Parathyroid adenoma (tissue), 2 donors: ENCODE data around the gene LYL1.
A peak's percentile ranks its signal among the peaks of the same experiment; 100 is the strongest.
"Not testable (repeated sequence)": the region's sequence is repeated elsewhere in the genome, so short reads cannot be mapped to it uniquely, and the experiment has no call there.

ENCODE experiments used
- H2AFZ ChIP-seq: fragments of 300-600 bp; sonication (generic); one replicate; pipeline ENCODE4 v1.7.0; 2017; ENCODE audit warnings: antibody characterized with exemption, mild to moderate bottlenecking
- H3K27ac ChIP-seq: fragments of 300-600 bp; sonication (generic); one replicate; pipeline ENCODE4 v1.7.0; 2017
- H3K27me3 ChIP-seq: fragments of 300-600 bp; sonication (generic); one replicate; pipeline ENCODE4 v1.7.0; 2017; ENCODE audit warnings: low read length; ENCODE audit not compliant: control insufficient read depth, insufficient read depth
- H3K36me3 ChIP-seq: fragments of 300-600 bp; sonication (generic); one replicate; pipeline ENCODE4 v1.7.0; 2017; ENCODE audit warnings: low read length; ENCODE audit not compliant: control insufficient read depth, insufficient read depth
- H3K4me1 ChIP-seq: fragments of 300-600 bp; sonication (generic); one replicate; pipeline ENCODE4 v1.7.0; 2017; ENCODE audit warnings: control low read depth
- H3K4me2 ChIP-seq: fragments of 300-600 bp; sonication (generic); one replicate; pipeline ENCODE4 v1.7.0; 2017; ENCODE audit warnings: low read length
- H3K4me3 ChIP-seq: fragments of 300-600 bp; sonication (generic); one replicate; pipeline ENCODE4 v1.7.0; 2017; ENCODE audit warnings: low read depth, low read length
- H3K79me2 ChIP-seq: fragments of 300-600 bp; sonication (generic); one replicate; pipeline ENCODE4 v1.7.0; 2017; ENCODE audit warnings: control low read depth
- H3K9ac ChIP-seq: fragments of 300-600 bp; sonication (generic); one replicate; pipeline ENCODE4 v1.7.0; 2017; ENCODE audit warnings: mild to moderate bottlenecking
- H3K9me3 ChIP-seq: fragments of 300-600 bp; sonication (generic); one replicate; pipeline ENCODE4 v1.7.0; 2017; ENCODE audit warnings: low read length; ENCODE audit not compliant: control insufficient read depth
- TF ChIP-seq, protein P1 (sequence below): fragments of 300-600 bp; sonication (generic); IDR thresholded peaks from one replicate; pipeline ENCODE4 v1.7.0; 2017; ENCODE audit warnings: antibody characterized with exemption, mild to moderate bottlenecking
- donor health status: primary hyperparathyroidism.

The LYL1 gene

DNA sequence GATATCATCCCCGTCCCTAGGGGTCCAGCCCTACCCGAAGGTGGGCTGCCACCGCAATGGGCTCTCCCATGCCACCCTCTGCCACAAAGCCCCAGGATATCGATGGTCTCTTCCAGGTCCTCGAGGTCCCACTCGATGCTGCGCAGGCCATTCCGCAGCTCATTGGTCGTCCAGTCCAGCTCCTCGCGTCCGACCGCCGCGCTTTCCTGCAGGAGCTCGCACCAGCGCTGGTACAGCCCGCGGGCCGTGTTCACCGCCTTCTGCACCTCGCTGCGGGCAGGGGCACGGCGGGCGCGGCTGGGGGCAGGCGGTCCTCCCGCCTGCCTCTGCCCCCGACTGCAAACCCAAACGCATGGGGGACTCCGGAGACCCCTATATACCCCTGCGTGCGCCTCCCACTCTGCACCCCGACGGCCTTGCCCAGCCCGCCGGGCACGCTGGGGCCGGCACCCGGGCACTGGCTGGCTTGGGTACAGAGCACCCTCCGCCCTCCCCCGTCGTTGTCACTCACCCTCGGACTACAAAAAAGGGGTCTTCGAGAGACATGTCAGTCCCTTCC lies 47.0 kb upstream of the LYL1 start:
- Histone ChIP-seq H3K4me2 (peak overlapping the region; percentile 86), H3K4me1 (no peaks in the 10 kb centered on the region), H2AFZ (peak overlapping the region; percentile 89)

DNA sequence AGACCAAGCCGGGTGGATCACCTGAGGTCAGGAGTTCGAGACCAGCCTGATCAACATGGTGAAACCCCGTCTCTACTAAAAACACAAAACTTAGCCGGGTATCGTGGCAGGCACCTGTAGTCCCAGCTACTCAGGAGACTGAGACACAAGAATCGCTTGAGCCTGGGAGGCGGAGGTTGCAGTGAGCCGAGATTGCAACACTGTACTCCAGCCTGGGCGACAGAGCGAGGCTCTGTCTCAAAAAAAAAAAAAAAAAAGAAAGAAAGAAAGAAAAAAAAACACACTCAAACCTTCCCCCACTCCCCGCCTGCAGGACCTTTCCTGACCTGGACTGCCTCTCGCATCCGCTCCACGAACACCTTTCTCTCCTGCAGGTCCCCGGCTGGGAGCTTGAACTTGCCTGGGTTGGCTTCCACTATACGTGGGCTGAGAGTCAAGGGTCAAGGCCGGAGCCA lies 46.5 kb upstream of the LYL1 start:
- peak overlapping the region; percentile 86 for H3K4me2 ChIP-seq
- H3K4me1 ChIP-seq, H3K27me3 ChIP-seq, H3K36me3 ChIP-seq, H3K27ac ChIP-seq, H3K9me3 ChIP-seq, H3K9ac ChIP-seq: not testable (repeated sequence)
- H3K79me2 ChIP-seq: peaks cover 13% of the 10 kb centered on the region
- H2AFZ ChIP-seq: peak overlapping the region; percentile 89
- peak overlapping the region; percentile 98 for H3K4me3 ChIP-seq

More for the DNA sequence above, 47.0 kb upstream of the LYL1 start:
- Histone ChIP-seq H3K9me3 (no peaks in the 10 kb centered on the region), H3K36me3 (peaks cover 3% of the 10 kb centered on the region), H3K9ac (peak overlapping the region; percentile 12), H3K4me3 (peak overlapping the region; percentile 98), H3K79me2 (peaks cover 13% of the 10 kb centered on the region), H3K27me3 (no peaks in the 10 kb centered on the region), H3K27ac (peak overlapping the region; percentile 100)
- TF ChIP-seq, protein P1, sequence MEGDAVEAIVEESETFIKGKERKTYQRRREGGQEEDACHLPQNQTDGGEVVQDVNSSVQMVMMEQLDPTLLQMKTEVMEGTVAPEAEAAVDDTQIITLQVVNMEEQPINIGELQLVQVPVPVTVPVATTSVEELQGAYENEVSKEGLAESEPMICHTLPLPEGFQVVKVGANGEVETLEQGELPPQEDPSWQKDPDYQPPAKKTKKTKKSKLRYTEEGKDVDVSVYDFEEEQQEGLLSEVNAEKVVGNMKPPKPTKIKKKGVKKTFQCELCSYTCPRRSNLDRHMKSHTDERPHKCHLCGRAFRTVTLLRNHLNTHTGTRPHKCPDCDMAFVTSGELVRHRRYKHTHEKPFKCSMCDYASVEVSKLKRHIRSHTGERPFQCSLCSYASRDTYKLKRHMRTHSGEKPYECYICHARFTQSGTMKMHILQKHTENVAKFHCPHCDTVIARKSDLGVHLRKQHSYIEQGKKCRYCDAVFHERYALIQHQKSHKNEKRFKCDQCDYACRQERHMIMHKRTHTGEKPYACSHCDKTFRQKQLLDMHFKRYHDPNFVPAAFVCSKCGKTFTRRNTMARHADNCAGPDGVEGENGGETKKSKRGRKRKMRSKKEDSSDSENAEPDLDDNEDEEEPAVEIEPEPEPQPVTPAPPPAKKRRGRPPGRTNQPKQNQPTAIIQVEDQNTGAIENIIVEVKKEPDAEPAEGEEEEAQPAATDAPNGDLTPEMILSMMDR: no peak

DNA sequence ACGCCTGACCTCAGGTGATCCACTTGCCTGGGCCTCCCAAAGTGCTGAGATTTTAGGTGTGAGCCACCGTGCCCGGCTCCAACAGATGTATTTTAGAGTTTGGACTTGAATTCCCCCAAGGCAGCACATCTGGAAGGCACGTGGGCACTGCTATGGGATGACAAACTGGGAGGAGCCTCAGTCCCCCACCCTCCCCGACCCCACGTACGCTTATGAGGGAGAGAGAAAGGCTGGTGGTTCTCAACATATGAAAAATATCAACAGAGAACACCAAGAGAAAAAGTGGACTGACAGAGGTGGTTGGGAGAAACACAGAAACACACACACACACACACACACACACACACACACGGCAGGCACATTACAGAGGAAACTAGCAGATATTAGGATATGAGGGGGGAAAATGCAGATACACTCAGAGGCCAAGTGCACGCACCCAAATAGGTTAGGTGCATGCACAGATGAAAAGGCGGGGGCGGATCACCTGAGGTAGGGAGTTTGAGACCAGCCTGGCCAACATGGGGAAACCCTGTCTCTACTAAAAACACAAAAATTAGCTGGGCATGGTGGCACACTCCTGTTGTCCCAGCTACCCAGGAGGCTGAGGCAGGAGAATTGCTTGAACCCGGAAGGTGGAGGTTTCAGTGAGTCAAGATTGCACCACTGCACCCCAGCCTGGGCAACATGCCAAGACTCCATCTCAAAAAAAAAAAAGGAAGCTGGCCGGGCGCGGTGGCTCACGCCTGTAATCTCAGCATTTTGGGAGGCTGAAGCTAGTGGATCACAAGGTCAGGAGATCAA lies 44.3 kb upstream of the LYL1 start:
- Histone ChIP-seq H3K79me2 (peaks cover 5% of the 10 kb centered on the region), H3K36me3 (no peaks in the 10 kb centered on the region), H2AFZ (no peak overlapping the region), H3K9ac (no peak overlapping the region), H3K27ac (no peak overlapping the region), H3K4me2 (no peak overlapping the region), H3K4me3 (no peak overlapping the region), H3K4me1 (no peaks in the 10 kb centered on the region), H3K27me3 (no peaks in the 10 kb centered on the region), H3K9me3 (no peaks in the 10 kb centered on the region)
- TF ChIP-seq, protein P1: no peak

DNA sequence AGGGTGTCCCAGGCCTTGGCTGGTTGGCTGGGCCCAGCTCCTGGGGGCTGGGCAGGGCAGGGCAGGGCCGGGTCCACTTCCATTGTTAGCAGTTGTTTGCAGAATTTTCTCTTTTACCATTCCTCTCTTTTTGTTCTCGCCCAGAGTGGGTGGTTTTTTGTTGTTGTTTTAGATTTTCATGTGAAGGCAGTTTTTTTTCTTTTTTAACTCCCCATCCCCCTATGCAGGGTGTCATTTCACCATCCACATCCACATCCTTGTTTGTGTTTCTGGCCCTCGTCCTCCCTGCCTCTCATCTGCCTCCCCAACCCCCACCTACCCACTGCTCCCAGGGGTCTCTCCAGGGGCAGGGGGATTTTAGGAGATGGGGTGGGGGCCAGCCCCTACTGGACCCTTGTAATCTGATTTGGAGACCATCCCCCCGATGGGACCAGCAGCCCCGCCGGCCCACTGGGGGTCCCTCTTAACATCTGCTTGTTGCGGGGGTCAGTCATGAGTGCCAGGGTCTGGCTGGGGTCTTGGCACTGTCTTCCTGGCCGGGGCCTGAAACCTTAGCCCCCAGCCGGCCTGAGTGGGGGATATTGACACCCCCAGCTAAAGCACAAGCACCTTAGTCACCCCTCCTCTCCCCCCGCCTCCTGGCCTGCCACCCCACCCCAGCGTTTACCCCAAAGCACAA lies 37.1 kb upstream of the LYL1 start:
- no peak overlapping the region for H2AFZ ChIP-seq
- TF ChIP-seq, protein P1: no peak
- H3K9me3 ChIP-seq: no peaks in the 10 kb centered on the region
- H3K4me2 ChIP-seq: no peak overlapping the region
- H3K27me3 ChIP-seq: no peaks in the 10 kb centered on the region
- no peak overlapping the region for H3K4me3 ChIP-seq
- no peaks in the 10 kb centered on the region for H3K4me1 ChIP-seq
- peaks cover 8% of the 10 kb centered on the region for H3K79me2 ChIP-seq
- H3K27ac ChIP-seq: no peak overlapping the region
- H3K9ac ChIP-seq: no peak overlapping the region
- H3K36me3 ChIP-seq: no peaks in the 10 kb centered on the region

DNA sequence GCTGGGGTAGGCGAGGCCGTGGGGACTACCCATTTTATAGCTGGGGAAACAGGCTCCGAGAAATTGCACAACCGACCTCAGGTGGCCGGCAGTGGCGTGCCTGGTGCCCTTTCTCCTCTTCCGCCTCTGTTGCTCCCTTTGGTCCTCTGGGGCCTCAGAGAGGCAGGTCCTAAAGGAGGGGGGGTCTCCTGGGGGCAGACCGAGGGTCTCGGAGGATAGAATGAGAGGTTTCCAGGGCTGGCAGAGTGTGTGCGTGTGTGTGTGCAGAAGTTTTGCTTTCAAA lies 36.2 kb upstream of the LYL1 start:
- H3K4me2 ChIP-seq: no peak overlapping the region
- H3K9me3 ChIP-seq: no peaks in the 10 kb centered on the region
- H3K79me2 ChIP-seq: peaks cover 13% of the 10 kb centered on the region
- no peak overlapping the region for H2AFZ ChIP-seq
- H3K4me1 ChIP-seq: no peaks in the 10 kb centered on the region
- TF ChIP-seq, protein P1: no peak
- no peaks in the 10 kb centered on the region for H3K36me3 ChIP-seq
- no peak overlapping the region for H3K4me3 ChIP-seq
- H3K27ac ChIP-seq: no peak overlapping the region
- H3K27me3 ChIP-seq: no peaks in the 10 kb centered on the region
- no peak overlapping the region for H3K9ac ChIP-seq
